SH-SY5Y (cell line): ENCODE measurements around the gene NAA60.

Experiments used
- GATA2 ChIP-seq: IDR thresholded peaks from 2 replicates; pipeline ENCODE4 v1.6.1; 2011; ENCODE audit warnings: mild to moderate bottlenecking, low read depth, low read length
- GATA3 ChIP-seq: IDR thresholded peaks from 2 replicates; pipeline ENCODE4 v1.6.1; 2011; ENCODE audit warnings: low read depth, mild to moderate bottlenecking, low read length, moderate library complexity

DNA sequence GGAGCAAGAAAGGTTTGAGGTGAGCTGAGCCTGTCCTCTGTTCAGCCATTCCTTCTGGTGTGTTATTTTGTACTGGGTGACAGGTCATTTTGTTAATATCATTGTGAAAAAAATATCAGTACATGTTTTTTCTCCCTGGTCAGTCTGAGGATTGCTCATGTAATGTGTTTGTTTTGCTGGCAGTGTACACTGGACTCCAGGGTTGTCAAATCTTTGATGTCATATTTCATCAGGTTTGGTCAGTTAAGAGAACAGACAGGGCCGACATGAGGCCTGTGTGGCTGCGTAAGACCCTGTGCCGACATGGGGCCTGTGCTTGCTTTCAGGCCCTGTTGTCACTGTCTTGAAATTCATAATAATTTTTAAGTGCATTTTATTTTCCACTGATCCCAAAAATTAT lies 79.8 kb downstream of the NAA60 start:
- TF ChIP-seq GATA2 (no peak), GATA3 (no peak)
